GOT3 (cell line): ENCODE data around the gene SULT1A1.
"Not testable (repeated sequence)": the region's sequence is repeated elsewhere in the genome, so short reads cannot be mapped to it uniquely, and the experiment has no call there.

Experiments used
- DNase-seq: peaks from one replicate; lab custom pipeline; 2025; ENCODE audit warnings: mixed read lengths; lab: John Stamatoyannopoulos, UW

The SULT1A1 gene

GRCh38 chr16:28608867-28609596 is 812 bp downstream of the SULT1A1 start:
- not testable (repeated sequence) for DNase-seq

- DNase-seq = not testable (repeated sequence)
These were observed 1.4 kb downstream of the SULT1A1 start for GRCh38 chr16:28608496-28608808.

GRCh38 chr16:28607681-28608495 is 2.0 kb downstream of the SULT1A1 start:
- DNase-seq = not testable (repeated sequence)

GRCh38 chr16:28607116-28607623 is 2.7 kb downstream of the SULT1A1 start:
- DNase-seq = no peak

- no peak for DNase-seq
These were observed 3.3 kb downstream of the SULT1A1 start for GRCh38 chr16:28606291-28607115.

- DNase-seq = no peak
These were observed 5.7 kb downstream of the SULT1A1 start for GRCh38 chr16:28604186-28604565.

GRCh38 chr16:28603381-28604185 is 6.3 kb downstream of the SULT1A1 start:
- DNase-seq = no peak

- no peak for DNase-seq
These were observed 7.3 kb downstream of the SULT1A1 start for GRCh38 chr16:28602529-28602928.

GRCh38 chr16:28602062-28602461 is 7.8 kb downstream of the SULT1A1 start:
- not testable (repeated sequence) for DNase-seq

- DNase-seq = not testable (repeated sequence)
These were observed 8.3 kb downstream of the SULT1A1 start for GRCh38 chr16:28601589-28601988.

GRCh38 chr16:28600965-28601364 is 8.9 kb downstream of the SULT1A1 start:
- DNase-seq = not testable (repeated sequence)

- DNase-seq = not testable (repeated sequence)
These were observed 10.2 kb downstream of the SULT1A1 start for GRCh38 chr16:28599377-28600285.

GRCh38 chr16:28597692-28598261 is 12.1 kb downstream of the SULT1A1 start:
- DNase-seq = no peak

GRCh38 chr16:28596840-28597691 is 12.8 kb downstream of the SULT1A1 start, which contains the start of gene SULT1A2:
TSS of gene SULT1A2 (minus strand) at chr16:28597050. CDS start at chr16:28595930, 1,120 bp downstream.
- no peak for DNase-seq

GRCh38 chr16:28596115-28596630 is 13.7 kb downstream of the SULT1A1 start:
- DNase-seq = no peak

- DNase-seq = not testable (repeated sequence)
These were observed 14.4 kb downstream of the SULT1A1 start for GRCh38 chr16:28595451-28595850.

GRCh38 chr16:28592979-28593553 is 16.8 kb downstream of the SULT1A1 start:
- no peak for DNase-seq

- no peak for DNase-seq
These were observed 17.3 kb downstream of the SULT1A1 start for GRCh38 chr16:28592511-28592910.
